ENCODE measurements around the gene PLEKHA6.

The PLEKHA6 gene

DNA sequence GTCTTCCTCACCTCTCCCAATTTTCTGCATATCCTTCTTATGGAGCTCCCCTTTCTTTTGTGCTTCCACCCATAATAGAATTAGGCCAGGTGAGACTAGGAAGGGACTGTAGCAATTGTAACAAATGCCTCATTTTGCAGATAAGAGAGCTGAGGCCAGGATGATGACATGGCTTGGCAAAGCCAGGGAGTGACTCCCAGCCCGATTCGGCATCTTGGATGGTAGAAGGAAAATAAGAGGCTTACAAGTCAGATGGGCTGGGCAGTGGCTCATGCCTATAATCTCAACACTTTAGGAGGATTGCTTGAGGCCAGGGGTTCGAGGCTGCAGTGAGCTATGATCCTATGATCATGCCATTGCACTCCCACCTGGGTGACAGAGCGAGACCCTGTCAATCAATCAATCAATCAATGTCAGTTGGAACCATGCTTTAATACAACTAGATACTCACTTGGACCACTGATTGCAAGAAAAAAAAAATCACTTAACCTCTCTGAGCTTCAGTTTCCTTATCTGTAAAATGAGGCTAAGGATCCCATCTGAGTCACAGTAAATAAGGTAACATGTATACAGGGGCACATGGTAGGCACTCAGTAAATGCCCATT, 51.6 kb downstream of the PLEKHA6 start (continued):
- TF ChIP-seq, protein P1, sequence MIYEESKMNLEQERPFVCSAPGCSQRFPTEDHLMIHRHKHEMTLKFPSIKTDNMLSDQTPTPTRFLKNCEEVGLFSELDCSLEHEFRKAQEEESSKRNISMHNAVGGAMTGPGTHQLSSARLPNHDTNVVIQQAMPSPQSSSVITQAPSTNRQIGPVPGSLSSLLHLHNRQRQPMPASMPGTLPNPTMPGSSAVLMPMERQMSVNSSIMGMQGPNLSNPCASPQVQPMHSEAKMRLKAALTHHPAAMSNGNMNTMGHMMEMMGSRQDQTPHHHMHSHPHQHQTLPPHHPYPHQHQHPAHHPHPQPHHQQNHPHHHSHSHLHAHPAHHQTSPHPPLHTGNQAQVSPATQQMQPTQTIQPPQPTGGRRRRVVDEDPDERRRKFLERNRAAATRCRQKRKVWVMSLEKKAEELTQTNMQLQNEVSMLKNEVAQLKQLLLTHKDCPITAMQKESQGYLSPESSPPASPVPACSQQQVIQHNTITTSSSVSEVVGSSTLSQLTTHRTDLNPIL (CRISPR knock-in tag; IDR thresholded peaks at IDR 0.05; ENCODE audit: low read depth): no peak

DNA sequence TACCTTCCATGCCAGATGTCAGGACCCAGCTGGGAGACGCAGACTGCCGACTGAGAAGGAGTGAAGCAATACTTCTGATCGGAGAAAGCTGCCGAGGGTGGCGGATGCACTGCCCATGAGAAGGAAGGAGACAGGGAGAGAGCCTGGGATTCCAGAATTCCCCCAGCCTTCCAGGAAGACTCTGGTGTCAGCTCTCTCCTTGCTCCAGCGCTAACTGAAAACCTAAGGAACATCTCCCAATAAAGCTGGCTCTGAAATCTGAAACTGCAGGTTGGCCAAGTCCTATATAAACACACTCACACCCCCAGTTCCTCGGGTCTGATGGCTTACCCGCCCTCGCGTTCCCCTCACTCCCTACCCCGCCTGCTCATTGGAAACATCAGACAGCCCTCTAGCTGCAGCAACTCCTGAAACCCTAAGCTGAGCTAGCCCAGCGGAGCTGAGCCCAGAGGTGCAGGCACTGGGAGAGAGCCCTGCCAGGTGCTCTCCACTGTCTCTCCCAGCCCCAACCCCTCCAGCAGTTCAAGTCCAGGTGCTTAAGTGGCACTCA, 52.3 kb downstream of the PLEKHA6 start:
- TF ChIP-seq, protein P2, sequence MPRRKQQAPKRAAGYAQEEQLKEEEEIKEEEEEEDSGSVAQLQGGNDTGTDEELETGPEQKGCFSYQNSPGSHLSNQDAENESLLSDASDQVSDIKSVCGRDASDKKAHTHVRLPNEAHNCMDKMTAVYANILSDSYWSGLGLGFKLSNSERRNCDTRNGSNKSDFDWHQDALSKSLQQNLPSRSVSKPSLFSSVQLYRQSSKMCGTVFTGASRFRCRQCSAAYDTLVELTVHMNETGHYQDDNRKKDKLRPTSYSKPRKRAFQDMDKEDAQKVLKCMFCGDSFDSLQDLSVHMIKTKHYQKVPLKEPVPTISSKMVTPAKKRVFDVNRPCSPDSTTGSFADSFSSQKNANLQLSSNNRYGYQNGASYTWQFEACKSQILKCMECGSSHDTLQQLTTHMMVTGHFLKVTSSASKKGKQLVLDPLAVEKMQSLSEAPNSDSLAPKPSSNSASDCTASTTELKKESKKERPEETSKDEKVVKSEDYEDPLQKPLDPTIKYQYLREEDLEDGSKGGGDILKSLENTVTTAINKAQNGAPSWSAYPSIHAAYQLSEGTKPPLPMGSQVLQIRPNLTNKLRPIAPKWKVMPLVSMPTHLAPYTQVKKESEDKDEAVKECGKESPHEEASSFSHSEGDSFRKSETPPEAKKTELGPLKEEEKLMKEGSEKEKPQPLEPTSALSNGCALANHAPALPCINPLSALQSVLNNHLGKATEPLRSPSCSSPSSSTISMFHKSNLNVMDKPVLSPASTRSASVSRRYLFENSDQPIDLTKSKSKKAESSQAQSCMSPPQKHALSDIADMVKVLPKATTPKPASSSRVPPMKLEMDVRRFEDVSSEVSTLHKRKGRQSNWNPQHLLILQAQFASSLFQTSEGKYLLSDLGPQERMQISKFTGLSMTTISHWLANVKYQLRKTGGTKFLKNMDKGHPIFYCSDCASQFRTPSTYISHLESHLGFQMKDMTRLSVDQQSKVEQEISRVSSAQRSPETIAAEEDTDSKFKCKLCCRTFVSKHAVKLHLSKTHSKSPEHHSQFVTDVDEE (CRISPR knock-in tag; IDR thresholded peaks at IDR 0.05): no peak
- TF ChIP-seq OSR1 (CRISPR knock-in tag; IDR thresholded peaks at IDR 0.05): no peak
- no peak for TF ChIP-seq RARB (CRISPR knock-in tag; IDR thresholded peaks at IDR 0.05)
- no peak for TF ChIP-seq ISL1 (CRISPR knock-in tag; IDR thresholded peaks at IDR 0.05)
- no peak for TF ChIP-seq GLIS3 (CRISPR knock-in tag; IDR thresholded peaks at IDR 0.05)
- no peak for TF ChIP-seq SNAI2 (CRISPR knock-in tag; IDR thresholded peaks at IDR 0.05)
- TF ChIP-seq, protein P3, sequence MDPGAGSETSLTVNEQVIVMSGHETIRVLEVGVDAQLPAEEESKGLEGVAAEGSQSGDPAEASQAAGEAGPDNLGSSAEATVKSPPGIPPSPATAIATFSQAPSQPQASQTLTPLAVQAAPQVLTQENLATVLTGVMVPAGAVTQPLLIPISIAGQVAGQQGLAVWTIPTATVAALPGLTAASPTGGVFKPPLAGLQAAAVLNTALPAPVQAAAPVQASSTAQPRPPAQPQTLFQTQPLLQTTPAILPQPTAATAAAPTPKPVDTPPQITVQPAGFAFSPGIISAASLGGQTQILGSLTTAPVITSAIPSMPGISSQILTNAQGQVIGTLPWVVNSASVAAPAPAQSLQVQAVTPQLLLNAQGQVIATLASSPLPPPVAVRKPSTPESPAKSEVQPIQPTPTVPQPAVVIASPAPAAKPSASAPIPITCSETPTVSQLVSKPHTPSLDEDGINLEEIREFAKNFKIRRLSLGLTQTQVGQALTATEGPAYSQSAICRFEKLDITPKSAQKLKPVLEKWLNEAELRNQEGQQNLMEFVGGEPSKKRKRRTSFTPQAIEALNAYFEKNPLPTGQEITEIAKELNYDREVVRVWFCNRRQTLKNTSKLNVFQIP (CRISPR knock-in tag; IDR thresholded peaks at IDR 0.05; ENCODE audit: borderline replicate concordance, low read depth): no peak
- no peak for TF ChIP-seq PPARA (CRISPR knock-in tag; IDR thresholded peaks at IDR 0.05; ENCODE audit: borderline replicate concordance)
- TF ChIP-seq ZNF565 (CRISPR knock-in tag; conservative IDR thresholded peaks at IDR 0.05; ENCODE audit: low read depth): no peak
- TF ChIP-seq ZFP30 (CRISPR knock-in tag; IDR thresholded peaks at IDR 0.05): no peak
- TF ChIP-seq, protein P1 (CRISPR knock-in tag; IDR thresholded peaks at IDR 0.05; ENCODE audit: low read depth): no peak
- TF ChIP-seq ARNTL (CRISPR knock-in tag; IDR thresholded peaks at IDR 0.05; ENCODE audit: borderline replicate concordance, low read depth): no peak
- TF ChIP-seq ZFP3 (CRISPR knock-in tag; IDR thresholded peaks at IDR 0.05): no peak
- TF ChIP-seq CSRNP3 (CRISPR knock-in tag; IDR thresholded peaks at IDR 0.05): no peak
- TF ChIP-seq CSDC2 (CRISPR knock-in tag; IDR thresholded peaks at IDR 0.05): no peak
- TF ChIP-seq, protein P4, sequence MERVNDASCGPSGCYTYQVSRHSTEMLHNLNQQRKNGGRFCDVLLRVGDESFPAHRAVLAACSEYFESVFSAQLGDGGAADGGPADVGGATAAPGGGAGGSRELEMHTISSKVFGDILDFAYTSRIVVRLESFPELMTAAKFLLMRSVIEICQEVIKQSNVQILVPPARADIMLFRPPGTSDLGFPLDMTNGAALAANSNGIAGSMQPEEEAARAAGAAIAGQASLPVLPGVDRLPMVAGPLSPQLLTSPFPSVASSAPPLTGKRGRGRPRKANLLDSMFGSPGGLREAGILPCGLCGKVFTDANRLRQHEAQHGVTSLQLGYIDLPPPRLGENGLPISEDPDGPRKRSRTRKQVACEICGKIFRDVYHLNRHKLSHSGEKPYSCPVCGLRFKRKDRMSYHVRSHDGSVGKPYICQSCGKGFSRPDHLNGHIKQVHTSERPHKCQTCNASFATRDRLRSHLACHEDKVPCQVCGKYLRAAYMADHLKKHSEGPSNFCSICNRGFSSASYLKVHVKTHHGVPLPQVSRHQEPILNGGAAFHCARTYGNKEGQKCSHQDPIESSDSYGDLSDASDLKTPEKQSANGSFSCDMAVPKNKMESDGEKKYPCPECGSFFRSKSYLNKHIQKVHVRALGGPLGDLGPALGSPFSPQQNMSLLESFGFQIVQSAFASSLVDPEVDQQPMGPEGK (CRISPR knock-in tag; IDR thresholded peaks at IDR 0.05; ENCODE audit: borderline replicate concordance): no peak
- TF ChIP-seq BACH2 (CRISPR knock-in tag; IDR thresholded peaks at IDR 0.05; ENCODE audit: borderline replicate concordance): no peak
- TF ChIP-seq ZNF70 (CRISPR knock-in tag; IDR thresholded peaks at IDR 0.05): no peak
- TF ChIP-seq ZNF8 (CRISPR knock-in tag; IDR thresholded peaks at IDR 0.05): no peak
- no peak for TF ChIP-seq TOX (CRISPR knock-in tag; IDR thresholded peaks at IDR 0.05; ENCODE audit: borderline replicate concordance)
- ATAC-seq: no peak
